Activated T-helper 1 cell treated with Interleukin-2 at 50 U/mL for 16 hours (primary cell): ENCODE measurements around the gene ETS1.
A peak's percentile ranks its signal among the peaks of the same experiment; 100 is the strongest.

Experiments
- DNase-seq: peaks from one replicate; pipeline ENCODE4 v3.0.0-alpha.2; 2020; ENCODE audit warnings: low read depth

Gene ETS1

DNA sequence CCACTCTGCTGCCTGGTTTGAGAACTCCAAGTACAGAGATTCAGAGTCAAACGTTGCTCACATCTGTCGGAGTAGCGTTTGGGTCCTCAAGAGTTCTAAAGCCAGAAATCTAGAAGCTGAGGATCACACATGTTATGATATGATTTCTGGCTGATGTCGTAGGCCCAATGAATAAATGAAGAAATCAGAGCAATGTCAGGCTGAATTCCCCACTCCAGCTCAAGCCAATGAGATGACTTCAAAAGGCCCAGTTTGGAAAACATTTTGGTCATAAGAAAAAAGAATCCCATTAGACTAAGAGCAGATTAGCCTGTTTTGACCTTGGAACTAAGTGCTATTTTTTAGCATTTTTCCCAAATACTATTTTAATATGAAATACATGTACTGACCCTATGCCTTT lies 106.7 kb downstream of the ETS1 start:
- no peak for DNase-seq

DNA sequence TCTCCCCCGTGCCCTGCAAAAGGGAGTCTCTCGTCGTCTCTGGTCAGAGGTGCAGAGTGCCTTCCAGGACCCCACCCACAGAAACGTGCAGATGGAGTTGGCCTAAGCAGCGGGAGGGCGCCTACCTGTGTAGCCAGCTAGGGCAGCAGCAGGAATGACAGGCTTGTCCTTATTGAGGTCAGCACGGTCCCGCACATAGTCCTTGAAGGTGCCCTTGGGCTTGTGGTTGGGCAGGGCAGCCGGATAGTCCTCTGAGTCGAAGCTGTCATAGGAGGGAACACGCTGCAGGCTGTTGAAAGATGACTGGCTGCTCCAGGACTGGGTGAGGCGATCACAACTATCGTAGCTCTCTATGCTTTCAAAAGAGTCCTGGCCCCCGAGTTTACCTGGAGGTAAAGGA lies 107.3 kb downstream of the ETS1 start:
- DNase-seq: no peak

DNA sequence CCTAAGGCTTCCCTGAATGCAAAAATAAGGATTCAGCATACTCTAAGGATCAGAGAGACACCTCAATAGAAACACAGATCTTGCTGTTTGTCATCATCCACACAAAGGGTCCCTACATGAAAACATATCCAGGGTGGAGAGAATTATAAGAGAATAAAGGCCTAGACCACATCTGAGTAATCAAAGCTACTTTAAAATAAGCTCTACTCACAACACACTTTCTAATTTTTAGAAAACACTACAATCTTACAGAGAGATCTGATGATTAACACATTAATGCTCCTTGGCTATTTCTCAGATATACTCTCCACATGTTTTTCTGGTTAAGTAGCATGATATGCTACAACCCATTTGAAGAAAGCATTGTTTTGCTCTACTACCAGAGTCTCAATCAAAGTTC lies 108.2 kb downstream of the ETS1 start:
- DNase-seq: no peak

DNA sequence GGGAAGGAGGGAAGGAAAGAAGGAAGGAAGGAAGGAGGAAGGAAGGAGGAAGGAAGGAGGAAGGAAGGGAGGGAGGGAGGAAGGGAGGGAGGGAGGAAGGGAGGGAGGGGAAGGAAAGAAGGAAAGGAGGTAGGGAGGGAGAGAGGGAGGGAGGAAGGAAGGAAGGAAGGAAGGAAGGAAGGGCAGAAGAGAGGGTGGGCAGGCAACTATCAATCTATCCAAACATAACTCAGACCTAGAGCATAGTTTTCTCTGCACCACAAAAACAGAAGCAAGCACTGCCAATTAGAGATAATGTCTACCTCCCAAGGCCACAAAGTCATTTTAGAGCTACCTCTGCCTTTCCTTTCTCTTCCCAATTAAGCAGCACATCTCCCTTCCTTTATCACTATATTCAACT lies 109.1 kb downstream of the ETS1 start:
- DNase-seq: no peak

DNA sequence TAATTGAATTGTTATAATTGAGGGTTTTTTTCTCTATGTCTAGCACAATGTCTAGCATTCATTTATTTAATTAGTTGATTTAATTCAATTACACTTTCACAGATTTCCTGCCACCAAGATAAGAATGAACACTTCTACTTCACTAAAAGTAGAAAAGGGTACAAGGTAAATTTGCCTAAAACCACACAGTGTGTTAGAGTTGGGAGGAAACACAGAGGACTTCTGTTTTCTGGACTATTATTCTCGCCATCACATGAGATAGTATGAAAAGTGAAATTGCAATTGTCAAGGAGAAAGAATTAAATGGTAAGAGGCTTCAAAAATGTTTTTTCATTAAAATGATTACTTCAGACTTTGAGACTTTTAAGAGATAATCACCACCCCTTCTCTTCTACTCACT lies 109.5 kb downstream of the ETS1 start:
- DNase-seq: no peak

DNA sequence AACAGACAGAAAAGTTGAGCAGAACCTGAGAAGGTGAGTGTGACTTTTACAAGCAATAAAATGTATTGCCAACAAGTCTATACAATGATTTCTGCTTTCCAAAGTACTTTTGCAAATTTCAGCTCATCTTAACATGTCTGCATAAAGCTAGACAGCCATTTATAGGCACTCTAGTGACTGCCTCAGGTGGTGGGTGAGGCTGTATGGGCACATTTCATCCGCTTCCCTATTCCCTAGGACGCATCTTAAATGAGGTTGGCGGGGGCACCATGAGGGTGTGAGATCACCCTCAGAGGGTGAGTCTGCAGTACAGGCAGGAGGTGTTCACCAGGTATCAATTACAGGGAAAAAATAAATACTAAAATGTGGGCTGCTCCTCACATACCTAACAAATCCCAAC lies 110.1 kb downstream of the ETS1 start:
- DNase-seq: no peak

DNA sequence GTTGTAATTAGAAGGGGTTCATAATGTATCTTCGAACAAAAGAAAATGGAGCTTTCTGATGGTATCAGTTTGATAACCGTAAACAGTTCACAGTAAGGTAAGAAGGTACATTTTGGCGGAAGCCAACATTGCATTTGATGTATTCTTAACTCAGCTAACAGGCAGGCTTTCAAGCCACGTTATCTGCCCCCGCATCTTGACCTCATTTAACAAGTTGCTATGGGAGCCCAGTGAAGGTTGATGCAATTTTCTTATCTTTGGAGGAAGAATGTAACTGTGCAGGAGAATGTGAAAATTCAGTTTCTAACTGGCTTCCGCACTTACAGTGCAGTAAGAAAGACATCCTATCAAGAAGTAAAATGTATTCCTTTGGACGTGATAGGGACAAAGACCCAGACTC lies 110.6 kb downstream of the ETS1 start:
- peak; percentile 55 for DNase-seq

DNA sequence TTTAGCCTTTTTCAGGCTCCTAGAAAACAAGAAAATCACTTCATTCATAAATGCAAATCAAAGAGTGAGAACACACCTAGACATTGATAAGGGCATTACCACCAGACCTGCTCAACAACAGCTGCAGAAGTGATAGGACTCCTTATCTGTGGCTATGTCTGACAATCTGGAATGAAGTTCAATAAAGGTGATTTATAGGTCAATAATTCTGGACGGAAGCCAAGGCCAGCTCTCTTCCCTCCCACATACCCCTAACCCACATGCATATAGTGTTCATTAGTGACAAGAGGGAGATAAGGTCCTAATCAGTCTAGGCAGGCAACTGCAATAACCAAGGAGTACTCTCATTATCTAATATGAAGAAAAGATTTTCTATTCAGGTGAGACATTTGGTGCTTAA lies 111.3 kb downstream of the ETS1 start:
- no peak for DNase-seq

DNA sequence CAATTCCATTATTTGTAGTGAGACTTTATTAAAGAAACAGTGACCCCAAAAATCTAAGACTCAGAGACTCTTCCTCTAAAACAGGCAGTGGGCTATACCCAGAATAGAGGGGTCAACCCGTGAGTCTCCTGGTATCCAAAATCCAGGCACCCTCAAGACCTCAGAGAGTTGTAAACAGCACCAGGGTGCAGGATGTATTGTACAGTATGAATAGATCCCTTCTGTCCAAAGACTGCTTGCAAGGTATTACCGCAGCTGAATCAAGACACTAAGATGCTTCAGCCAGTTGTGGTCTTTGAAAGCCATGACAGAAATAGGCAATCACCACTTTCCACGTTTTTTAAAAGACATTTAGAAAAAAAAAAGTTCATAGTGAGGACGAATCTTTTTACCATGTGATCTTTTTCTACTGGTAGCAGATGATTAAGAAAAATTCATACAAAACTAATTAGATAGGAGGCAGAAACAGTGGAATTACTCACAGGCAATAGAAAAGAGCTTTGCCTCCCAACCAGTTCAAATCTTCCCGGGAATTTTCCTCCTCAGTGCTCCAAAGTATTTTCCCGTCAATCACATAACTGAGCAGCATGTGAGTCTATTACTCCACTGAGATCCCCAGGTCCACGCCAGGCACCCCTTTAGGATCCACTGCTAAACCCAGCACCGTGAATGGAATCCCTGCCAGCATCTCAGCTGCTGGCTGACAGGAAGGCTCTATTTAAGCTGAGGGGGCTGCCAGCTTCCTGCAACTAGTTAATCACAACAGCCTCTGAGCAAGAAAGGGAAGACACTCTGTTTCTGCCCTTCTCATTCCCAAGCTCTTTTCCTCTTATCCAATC lies 113.1 kb downstream of the ETS1 start:
- no peak for DNase-seq

DNA sequence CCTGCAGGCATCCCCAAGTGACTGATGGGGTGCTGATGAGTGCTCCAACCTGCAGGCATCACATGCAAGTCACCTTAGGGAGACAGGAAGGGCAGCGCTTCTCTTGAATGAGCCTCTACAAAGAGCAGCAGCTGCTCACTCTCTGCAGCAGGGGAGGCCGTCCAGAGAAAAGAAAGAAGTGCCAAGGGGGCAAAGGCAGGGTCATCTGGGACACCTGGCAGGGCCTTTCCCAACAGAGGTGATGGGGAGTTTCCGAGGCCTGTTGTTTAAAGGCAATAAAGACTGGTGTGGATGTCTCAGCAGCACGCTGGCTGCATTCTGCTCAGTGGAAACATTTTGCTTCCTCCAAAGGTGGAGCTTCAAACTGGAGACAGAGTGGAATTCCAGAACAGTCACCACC lies 113.7 kb downstream of the ETS1 start:
- DNase-seq: no peak

DNA sequence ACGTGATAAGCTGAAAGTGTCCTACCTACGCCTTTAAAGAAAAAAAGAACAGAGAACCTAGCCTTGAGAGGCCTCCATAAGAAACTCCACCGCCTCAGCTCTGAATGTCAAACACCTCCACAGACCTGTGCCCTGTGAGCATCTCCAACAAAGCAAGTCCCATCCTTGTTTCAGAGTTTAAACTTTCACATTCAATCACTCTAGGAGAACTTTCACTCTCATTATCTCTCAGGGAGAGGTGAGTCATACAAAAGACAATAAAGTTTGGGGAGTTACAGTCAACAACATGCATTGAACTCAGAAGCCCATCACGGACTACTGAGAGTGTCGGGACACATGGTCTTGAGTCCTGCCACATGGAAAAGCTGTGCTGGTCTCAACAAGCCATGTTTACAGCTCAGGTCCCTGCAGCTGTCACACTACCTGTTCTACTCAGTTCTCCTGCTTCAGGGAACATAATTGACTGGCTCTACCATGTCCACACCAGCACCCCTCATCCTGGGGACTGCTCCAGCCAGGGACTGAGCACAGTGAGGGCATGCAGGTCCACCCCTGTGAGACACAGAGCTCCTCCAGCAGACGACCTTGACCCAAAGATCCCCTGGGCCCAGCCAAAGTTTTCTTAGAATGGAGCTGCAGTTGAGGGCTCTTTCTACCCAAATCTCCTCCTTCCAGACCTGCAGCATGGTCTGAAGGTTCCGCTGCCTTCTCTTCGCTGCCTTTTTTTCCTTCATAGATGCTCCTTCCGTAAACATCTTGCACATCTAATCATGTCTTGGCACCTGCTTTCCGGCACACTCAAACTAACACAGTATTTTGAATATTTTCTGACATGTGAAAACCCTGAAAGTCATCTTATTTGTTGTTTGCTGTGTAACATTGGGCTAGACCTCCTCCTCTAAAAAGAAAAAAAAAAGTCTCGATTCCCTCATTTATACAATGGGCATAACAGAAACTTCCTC lies 114.9 kb downstream of the ETS1 start:
- no peak for DNase-seq

DNA sequence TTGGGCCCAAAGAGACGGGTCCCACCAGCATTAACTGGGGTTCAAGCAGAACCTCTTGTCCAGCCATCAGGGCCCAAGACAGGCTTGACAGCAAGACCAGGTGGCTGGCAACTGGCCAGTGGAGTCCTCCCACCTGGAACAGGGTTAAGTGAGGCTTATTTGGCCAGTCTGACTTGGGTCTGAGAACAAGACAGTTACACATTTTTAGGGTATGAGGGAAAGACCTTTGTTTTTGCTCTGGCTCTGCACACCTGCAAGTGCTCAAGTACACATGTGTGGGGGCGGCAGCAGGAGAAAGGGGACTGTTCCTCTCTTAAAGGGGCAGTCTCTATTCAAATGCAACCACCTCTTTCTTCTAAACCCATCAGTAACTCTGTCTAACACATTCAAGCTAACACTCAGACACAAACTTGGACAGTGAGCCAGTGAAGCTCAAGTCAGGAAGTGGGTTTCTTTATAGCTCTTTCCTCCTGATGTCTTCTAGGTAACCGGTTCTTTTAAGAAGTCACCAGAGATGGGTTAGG lies 116.2 kb downstream of the ETS1 start:
- DNase-seq: no peak

DNA sequence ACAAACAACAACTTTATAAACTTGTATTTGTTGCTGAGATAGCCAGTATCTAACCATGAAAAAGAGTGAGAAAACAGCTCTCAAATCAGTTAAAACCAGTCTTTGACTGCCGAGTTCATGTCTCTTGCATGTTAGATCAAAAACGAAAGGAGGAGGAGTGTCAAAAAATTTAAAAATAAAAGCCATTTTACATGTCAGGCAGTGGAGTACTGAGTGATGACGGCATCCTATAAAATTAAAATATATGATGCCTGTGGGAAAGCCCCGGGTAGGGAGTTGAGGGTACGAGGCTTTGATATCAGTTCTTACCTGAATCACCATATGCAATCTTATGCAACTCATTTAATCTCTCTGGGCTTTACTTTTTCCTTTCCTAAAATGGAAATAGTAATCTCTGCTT lies 117.3 kb downstream of the ETS1 start:
- no peak for DNase-seq

DNA sequence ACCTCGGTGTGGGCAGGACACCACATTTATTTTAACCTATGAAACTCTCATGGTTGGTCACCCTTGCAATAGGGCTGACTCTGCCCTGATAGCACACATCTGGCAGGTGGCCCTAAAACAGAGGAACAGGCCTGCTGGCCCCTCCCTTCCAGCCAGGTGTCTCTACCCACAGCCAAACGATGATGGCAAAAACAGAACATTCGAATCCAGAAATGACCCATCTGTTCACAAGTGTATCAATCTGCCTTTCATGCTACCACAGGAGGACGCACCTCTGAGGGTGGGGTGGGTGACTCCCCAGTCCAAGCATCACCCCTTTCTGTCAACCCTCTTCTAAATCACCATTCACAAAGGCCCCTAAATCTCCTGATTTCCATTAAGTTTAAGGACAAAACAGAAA lies 118.1 kb downstream of the ETS1 start:
- DNase-seq: no peak

DNA sequence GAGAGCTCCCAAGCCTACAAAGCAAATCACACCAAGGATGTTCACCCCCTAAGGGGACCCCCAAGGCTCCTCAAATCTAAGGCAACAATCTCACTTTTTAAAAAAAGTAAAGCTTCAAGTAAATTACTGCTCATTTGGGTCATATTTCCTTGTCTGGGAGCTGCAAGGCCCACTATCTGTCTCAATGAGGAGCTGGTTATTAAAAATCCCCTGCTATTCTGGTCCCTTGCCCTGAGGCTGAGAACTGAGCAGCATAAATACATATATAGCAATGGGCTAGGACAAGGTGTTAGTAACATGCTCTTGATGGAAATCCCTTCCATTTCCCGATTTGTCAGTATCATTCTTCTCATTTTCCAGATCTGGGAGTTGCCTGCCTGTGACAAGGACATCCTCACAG lies 119.2 kb downstream of the ETS1 start:
- no peak for DNase-seq

DNA sequence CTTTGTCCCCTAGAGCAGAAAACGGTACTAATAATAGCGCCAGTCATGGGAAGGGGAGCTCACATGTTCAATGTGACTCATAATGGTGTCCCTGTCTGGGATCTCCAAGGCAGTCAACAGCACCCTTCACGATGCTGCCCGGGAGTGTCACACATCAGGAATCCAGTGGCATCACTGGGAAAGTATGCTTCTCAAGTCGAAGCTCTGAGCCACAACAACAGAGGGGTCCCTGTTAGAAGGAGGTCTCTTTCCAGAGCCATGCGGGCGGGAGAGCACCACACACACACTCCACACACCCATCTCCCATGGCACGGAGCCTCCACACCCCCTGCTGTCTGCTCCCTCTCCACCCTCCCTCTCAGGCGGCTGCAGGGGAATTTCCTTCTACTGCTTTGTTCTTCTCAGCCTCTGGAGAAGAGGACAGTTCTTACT lies 119.7 kb downstream of the ETS1 start:
- no peak for DNase-seq

DNA sequence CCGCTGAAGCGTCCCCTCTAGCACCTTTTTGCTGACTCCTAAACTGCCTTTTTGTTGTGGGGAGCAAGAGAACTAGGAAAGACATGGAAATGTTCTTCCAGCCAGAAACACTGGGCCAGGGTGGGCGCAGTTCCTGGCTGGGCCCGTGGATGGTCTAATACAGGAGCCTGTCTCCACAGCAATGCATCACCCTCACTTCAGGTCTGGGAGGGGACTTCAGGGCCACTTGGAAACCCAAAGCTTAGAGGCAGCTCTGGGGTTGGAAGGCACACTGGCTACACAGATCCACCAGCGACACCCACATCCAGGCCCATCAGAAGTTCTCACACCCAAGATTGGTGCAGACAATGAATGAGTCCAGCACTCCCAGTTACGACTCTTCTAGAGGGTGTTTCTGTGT lies 120.3 kb downstream of the ETS1 start:
- no peak for DNase-seq

DNA sequence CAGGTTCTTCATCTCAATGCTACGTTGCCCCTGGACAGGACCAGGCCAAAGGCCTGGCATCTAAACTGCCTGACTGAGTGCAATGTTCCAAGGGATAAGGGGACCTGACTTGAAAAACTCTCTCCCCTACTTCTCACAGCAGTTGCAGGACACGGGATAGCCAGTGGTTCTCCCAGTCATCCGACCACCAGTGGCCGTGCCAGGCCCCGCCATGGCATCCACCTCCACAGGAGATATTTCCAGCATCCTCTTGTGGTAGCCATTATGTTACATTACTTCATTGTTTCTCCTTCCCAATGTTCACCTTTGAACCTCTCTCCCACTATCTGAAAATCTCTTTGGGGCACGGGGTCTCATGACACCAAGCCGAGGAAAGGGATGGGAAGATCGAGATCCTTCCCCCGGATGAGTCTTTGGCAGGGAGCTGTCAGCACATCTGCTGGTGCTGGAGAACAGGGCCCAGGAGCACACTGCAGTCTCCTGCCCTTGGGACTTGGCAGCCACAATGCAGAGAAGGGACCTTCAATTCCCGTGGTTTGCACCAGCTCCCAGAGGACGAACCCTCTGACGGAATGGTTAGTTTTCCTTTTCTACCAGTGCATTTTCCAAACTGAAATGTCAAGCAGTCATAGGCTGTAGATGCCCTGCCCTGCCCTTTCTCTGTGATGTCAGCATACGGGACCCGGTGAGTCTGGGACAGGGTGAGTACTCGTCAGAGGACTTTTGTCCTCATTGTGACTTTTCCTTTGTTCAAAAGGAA lies 121.2 kb downstream of the ETS1 start:
- no peak for DNase-seq

DNA sequence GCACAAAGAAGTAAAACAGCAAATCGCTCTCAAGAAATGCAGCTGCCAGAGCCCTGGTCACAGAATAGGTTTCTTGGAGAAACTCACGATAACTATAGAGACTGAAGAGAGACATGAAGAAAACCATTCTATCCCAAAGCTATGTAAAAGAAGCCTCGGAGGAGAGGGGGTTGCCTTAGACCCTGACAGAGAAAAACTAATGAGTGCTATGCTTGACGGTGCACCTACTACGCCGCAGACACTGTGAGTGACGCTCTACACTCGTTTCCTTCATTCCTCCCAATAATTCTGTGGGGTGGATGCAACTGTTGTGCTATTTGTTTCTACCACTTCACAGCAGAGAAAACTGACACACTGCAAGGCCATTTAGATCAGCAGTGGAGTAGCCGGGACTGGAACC lies 121.8 kb downstream of the ETS1 start:
- no peak for DNase-seq

DNA sequence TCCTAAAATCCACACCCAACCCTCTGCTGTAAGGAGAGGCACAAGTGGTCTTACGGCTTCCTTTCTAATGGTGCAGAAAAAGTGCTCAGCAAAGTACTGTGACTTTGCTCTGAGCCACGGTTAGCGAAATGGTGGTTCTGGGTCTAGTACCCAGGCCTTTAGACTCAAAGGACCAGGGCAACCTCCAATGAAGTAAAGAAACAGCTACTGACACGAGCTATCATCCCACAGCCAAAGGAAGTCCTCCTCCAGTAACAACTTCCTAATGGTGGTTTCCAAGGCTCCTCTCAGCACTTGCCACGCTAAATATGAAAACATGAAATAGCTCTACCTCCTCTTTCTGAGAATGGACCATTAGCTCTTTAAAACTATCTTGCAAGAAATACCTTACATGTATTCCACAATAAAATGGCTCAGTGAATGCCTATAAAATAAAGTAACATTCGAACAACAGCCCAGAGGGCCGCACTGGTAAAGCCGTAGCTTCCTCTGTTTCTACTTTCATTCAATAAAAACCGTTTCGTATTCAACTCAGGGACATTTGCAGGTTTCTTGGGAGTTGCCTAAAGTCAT lies 122.4 kb downstream of the ETS1 start:
- no peak for DNase-seq

DNA sequence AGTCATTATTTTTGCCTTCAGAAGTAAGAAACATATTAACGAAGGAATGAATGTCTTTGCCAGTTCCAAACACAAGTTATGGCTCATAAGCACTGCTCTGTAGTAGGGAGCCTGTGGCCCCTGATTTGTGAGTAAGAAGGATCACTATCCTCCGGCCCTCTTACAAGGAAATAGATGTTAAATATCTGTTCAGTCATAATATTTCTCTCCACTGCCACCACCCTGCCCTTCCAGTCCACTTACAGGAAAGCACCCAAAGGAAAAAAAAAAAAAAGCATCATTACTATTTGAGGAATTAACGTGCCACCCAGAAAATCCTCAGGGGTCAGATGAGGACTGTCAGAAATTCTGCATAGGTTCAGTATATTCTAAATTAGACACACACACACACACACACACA lies 123.4 kb downstream of the ETS1 start:
- no peak for DNase-seq

DNA sequence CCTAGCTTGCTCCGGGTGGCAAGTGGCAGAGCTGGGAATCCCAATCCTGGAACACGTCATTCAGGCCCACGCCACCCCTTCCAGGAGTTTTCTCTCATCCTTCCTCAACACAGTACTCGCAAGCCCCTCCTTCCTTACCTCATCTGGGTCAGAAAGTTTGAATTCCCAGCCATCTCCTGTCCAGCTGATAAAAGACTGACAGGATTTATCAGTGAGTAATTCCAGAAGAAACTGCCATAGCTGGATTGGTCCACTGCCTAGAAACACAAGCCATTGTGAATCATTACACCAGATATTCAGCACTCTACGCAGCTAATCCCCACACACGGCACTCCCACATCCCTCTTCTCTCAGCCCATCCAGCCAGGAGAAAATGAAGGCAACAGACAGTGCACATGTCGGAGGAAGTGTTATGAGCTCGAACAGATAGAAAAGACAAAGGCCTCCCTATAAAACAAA lies 124.0 kb downstream of the ETS1 start:
- no peak for DNase-seq
